Suprapubic skin (tissue), 3 donors: ENCODE measurements around the gene PRMT7.

Experiments
- CTCF ChIP-seq, 2 donors: fragments of 200-600 bp in 1 of 2; fragments of 450-650 bp in 1 of 2; sonication (generic) in 1 of 2; IDR thresholded peaks; one replicate each; pipeline ENCODE4 v1.5.1; 2016 to 2019; ENCODE audit warnings: antibody characterized with exemption in 2 of 2, mild to moderate bottlenecking in 1 of 2, moderate library complexity in 1 of 2
- EP300 ChIP-seq: sonication (generic); formaldehyde crosslinking; IDR thresholded peaks from one replicate; pipeline ENCODE4 v1.6.1; 2017; ENCODE audit warnings: antibody characterized with exemption
- POLR2A ChIP-seq, 2 donors: fragments of 450-650 bp; IDR thresholded peaks; one replicate each; pipeline ENCODE4 v1.6.1; 2017; ENCODE audit warnings: antibody characterized with exemption in 2 of 2, mild to moderate bottlenecking in 2 of 2, moderate library complexity in 2 of 2

GRCh38 chr16:68399456-68399855 is 88.6 kb downstream of the PRMT7 start:
- TF ChIP-seq CTCF (IDR thresholded peaks at IDR 0.05) (no peak), EP300 (no peak), POLR2A (IDR thresholded peaks at IDR 0.05) (no peak)
